Measurements from ENCODE around the gene PDSS2. TPM values are rescaled to one million over a fixed set of nuclear protein-coding genes. Genes with fewer than 3 reads are reported as not detected.

Gene PDSS2
- total RNA-seq, 1 donor from 2014 or later: 14.9 TPM

DNA sequence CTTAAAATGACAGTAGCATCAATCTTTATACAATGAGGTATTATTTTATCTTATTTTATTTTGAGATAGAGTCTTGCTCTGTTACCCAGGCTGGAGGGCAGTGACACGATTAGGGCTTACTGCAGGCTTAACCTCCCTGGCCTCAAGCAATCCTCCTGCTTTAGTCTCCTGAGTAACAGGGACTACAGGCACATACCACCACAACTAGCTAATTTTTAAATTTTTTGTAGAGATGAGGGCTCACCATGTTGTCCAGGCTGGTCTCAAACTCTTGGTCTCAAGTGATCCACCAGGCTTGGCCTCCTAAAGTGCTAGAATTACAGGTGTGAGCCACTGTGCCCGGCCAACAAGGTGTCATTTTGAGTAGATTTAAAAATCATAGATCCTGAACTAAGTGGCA lies 125.9 kb downstream of the PDSS2 start:
- no peaks in the 10 kb centered on the region for H3K9me3 Mint-ChIP-seq
- no peak overlapping the region for H3K4me3 Mint-ChIP-seq
- H3K36me3 Mint-ChIP-seq (ENCODE audit: low read depth): no peaks in the 10 kb centered on the region
- TF ChIP-seq, protein P1, sequence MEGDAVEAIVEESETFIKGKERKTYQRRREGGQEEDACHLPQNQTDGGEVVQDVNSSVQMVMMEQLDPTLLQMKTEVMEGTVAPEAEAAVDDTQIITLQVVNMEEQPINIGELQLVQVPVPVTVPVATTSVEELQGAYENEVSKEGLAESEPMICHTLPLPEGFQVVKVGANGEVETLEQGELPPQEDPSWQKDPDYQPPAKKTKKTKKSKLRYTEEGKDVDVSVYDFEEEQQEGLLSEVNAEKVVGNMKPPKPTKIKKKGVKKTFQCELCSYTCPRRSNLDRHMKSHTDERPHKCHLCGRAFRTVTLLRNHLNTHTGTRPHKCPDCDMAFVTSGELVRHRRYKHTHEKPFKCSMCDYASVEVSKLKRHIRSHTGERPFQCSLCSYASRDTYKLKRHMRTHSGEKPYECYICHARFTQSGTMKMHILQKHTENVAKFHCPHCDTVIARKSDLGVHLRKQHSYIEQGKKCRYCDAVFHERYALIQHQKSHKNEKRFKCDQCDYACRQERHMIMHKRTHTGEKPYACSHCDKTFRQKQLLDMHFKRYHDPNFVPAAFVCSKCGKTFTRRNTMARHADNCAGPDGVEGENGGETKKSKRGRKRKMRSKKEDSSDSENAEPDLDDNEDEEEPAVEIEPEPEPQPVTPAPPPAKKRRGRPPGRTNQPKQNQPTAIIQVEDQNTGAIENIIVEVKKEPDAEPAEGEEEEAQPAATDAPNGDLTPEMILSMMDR (conservative IDR thresholded peaks at IDR 0.05): no peak
- H3K4me1 Mint-ChIP-seq: peaks cover 11% of the 10 kb centered on the region
- DNase-seq (ENCODE audit: low read depth, low spot score): no peak
- H3K27ac Mint-ChIP-seq (ENCODE audit: unreplicated experiment): no peak overlapping the region
- H3K27me3 Mint-ChIP-seq (ENCODE audit: low read depth): no peaks in the 10 kb centered on the region

DNA sequence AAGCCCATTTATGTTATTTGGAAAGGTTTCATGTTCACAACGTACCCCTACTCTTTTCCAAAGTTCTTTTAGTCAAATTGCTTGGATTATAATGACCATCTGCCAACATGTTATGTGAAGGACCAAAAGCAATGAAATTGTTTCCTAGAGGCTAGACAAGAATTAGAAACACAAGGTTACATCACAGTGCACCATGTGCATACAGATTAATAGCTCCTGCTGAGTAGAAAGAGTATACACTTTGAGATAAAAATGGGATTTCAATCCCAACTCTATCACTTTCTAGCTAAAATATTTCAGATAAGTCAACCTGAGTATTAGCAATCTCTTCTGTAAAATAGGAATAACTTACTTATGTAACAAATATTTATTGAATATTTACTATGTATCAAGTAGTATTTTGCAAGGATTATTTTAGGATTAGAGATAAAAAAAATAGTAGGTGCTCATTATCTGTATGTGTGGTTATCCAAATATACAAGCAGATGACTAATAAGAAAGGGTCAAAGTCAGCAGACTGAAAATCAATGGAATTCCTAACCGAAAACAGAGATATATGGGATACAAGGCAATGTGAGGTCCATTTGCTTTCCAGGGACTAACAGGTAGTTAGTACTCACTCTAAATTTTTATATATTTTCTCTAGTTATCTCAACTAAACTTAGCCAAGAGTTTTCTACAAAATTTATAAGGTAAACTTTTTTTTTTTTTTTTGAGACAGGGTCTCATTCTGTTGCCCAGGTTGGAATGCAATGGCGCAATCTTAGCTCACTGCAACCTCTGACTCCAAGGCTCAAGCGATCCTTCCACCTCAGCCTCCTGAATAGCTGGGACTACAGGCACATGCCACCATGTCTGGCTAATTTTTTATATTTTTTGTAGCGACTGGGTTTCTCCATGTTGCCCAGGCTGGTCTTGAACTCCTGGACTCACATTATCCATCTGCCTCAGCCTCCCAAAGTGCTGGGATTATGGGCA lies 127.7 kb downstream of the PDSS2 start:
- Mint-ChIP-seq H3K4me1 (no peaks in the 10 kb centered on the region), H3K36me3 (ENCODE audit: low read depth) (no peaks in the 10 kb centered on the region), H3K4me3 (no peak overlapping the region), H3K9me3 (no peaks in the 10 kb centered on the region), H3K27me3 (ENCODE audit: low read depth) (no peaks in the 10 kb centered on the region), H3K27ac (ENCODE audit: unreplicated experiment) (no peak overlapping the region)
- TF ChIP-seq, protein P1 (conservative IDR thresholded peaks at IDR 0.05): no peak
- DNase-seq (ENCODE audit: low read depth, low spot score): no peak

DNA sequence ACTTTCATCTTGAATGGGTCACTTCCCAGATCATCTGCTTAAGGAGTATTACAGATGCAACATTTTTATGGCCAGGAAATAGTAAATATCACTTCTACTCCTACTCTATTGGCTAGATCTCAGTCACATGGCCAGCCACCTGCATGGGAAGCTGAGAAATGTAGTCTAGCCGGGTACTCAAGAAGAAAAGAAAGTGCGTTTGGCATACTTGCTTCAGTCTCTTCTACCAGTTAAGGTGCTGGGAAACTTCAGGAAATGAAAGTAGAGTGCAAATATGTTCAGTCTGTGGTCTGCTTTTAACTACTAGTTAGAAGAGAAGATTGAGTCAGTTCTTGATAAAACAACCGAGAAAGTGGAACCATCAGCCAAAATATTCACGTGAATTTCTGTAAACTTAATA lies 129.2 kb downstream of the PDSS2 start:
- H3K9me3 Mint-ChIP-seq: no peaks in the 10 kb centered on the region
- TF ChIP-seq, protein P1 (conservative IDR thresholded peaks at IDR 0.05): no peak

DNA sequence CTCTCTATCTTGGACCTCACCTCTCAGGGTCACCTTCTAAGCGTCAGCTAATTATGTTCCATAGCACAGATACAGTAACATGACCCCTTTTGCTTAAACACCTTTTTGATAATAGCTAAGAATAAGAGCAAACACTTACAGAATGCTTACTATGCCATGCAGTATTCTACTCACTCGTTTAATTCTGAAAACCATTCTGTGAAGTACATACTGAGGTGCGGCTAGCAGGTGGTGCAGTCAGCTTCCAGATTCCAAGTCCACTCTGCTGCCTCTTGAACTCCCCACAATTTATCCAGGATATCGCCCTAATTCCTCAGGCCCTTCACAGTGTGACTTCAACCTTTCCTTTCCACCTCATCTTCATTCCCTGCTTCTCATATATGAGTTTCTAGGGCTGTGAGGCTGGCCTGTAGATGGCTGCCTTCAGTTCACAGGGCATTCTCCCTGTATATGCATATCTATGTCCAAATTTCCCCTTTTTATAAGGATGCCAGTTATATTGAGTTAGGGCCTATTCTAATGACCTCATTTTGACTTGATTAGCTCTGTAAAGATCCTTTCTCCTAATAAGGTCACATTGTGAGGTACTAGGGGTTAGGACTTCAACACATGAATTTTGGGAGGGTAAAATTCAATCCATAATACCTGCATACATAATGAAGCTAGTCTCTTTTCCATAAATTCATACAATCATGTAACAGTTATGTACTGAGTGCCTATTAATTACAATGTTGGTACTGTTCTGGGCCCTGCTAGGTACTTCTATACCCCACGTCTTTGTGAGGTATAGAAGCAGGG lies 130.1 kb downstream of the PDSS2 start:
- TF ChIP-seq, protein P1 (conservative IDR thresholded peaks at IDR 0.05): no peak
- no peaks in the 10 kb centered on the region for H3K9me3 Mint-ChIP-seq
- H3K4me3 Mint-ChIP-seq: no peak overlapping the region
- H3K27ac Mint-ChIP-seq (ENCODE audit: unreplicated experiment): no peak overlapping the region
- H3K4me1 Mint-ChIP-seq: no peaks in the 10 kb centered on the region
- no peak for DNase-seq (ENCODE audit: low read depth, low spot score)
- H3K27me3 Mint-ChIP-seq (ENCODE audit: low read depth): no peaks in the 10 kb centered on the region
- H3K36me3 Mint-ChIP-seq (ENCODE audit: low read depth): peaks cover 3% of the 10 kb centered on the region

More for the DNA sequence above, 129.2 kb downstream of the PDSS2 start:
- Mint-ChIP-seq H3K36me3 (ENCODE audit: low read depth) (peaks cover under 1% of the 10 kb centered on the region), H3K4me1 (no peaks in the 10 kb centered on the region), H3K27me3 (ENCODE audit: low read depth) (no peaks in the 10 kb centered on the region), H3K4me3 (no peak overlapping the region), H3K27ac (ENCODE audit: unreplicated experiment) (no peak overlapping the region)
- no peak for DNase-seq (ENCODE audit: low read depth, low spot score)

DNA sequence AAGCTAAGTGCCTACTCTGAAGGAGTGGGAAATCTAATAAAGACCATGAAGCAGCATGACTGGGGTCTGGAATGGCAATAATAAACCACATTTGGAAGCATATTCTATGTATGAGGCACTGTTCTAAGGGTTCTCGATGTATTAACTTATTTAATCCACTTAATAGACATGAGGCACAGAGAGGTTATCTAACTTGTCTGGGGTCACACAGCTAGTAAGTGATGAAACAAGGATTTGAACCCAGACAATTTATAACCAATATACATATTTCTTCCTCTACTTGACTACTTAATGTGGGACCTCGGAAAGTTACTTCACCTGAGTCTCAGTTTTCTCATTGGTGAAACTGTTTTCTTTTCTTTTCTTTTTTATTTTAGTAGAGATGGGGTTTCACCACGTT lies 131.3 kb downstream of the PDSS2 start:
- H3K36me3 Mint-ChIP-seq (ENCODE audit: low read depth): peaks cover 3% of the 10 kb centered on the region
- H3K27me3 Mint-ChIP-seq (ENCODE audit: low read depth): no peaks in the 10 kb centered on the region
- no peaks in the 10 kb centered on the region for H3K4me1 Mint-ChIP-seq
- H3K9me3 Mint-ChIP-seq: no peaks in the 10 kb centered on the region
- TF ChIP-seq, protein P1 (conservative IDR thresholded peaks at IDR 0.05): no peak
- no peak for DNase-seq (ENCODE audit: low read depth, low spot score)
- H3K27ac Mint-ChIP-seq (ENCODE audit: unreplicated experiment): no peak overlapping the region
- H3K4me3 Mint-ChIP-seq: no peak overlapping the region

Data from neural crest cell (in vitro differentiated cells).